Stimulated activated CD8-positive, alpha-beta memory T cell treated with anti-CD3 and anti-CD28 coated beads, Interleukin-12 subunit alpha, Interleukin-12 subunit beta, amount 100 ng/mL, for 4 hours (primary cell): ENCODE measurements around the gene ARL4D.
"Not testable (repeated sequence)": the region's sequence is repeated elsewhere in the genome, so short reads cannot be mapped to it uniquely, and the experiment has no call there.

Experiments
- DNase-seq: peaks from one replicate; pipeline ENCODE4 v3.0.0-alpha.2; 2020; ENCODE audit warnings: low read depth

The ARL4D gene

DNA sequence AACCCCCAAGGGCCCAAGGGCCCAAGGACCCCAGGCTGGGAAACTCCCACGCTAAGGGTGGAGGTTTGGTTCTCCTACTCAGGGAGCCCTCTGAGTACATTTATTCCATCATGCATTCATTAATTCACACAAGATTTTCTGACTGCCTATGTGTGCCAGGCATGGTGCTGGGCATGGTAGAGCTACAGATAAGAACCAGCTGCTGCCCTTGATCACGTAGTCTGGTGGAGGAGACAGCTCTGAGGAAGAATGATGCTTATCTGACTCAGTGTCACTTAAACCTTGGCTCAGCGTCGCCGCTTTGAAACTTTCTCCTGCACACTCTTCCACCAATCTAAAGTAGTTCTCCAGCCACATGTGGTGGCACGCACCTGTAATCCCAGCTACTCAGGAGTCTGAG, 3.6 kb upstream of the ARL4D start:
- no peak for DNase-seq

DNA sequence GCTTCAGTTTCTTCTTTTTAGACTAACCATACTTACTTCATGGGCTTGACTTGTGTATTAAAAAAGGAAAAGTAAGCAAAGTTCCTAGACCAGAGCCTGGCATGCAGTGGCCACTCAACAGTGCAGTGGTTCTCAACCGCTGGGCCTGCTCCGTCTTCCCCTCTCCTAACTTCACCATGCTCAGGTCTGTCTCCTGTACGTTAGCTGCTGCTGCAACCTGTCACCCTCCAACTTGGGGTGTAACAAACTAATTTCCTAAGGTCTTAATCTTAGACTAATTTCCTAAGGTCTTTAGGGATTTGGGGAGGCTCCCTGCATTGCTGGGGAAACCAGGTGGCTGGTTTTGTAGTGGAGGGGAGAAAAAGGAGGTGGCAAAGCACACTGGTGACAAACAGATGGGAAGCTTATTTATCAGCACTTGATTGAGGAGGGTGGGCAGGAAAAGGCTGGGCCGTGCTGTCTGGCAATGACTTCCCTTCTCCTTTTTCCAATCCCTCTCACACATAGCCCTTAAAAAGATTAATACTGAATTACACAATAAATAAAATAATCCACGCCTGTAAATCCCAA, 2.2 kb upstream of the ARL4D start:
- DNase-seq = no peak

DNA sequence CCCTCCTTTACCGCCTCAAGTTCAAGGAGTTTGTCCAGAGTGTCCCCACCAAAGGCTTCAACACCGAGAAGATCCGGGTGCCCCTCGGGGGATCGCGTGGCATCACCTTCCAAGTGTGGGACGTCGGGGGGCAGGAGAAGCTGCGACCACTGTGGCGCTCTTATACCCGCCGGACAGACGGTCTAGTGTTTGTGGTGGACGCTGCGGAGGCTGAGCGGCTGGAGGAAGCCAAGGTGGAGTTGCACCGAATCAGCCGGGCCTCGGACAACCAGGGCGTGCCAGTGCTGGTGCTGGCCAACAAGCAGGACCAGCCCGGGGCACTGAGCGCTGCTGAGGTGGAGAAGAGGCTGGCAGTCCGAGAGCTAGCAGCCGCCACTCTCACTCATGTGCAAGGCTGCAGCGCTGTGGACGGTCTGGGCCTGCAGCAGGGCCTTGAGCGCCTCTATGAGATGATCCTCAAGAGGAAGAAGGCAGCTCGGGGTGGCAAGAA, 1.1 kb downstream of the ARL4D start:
- DNase-seq = no peak

DNA sequence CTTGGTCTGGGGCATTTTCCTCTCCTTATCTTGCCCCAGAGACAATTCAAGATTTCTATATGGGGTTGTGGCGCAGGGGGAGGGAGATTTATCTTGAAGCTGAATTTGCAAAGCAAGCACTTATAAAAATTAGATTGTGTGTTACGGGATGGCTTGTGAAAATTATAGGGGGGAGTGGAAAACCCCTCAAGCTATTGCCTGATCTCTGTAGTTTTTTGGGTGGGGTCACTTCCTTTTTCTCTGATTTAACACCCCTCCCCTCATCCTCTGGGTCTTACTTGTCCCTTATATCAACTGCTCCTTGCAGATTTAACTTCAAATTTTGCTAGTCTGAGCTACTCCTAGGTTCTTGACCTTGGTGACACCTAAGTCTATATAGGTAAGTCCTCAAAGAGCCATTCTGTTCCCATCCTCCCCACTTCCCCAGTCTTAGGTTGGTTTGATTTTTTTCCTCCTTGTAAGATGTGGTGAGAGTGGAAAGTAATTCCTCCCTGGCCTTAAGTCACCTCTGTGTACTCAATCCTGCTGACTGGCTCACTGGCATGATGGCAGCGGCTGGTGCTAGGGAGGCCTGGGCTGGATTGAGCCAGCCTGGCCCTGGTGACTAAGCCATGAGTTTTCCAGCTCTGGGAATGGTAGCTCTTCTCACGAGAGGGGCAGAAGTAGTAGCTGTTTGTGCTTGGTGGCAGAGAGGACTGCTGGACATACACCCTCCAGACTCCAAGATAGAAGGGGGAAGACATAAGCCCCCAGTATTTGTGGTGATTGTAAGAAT, 2.3 kb downstream of the ARL4D start:
- DNase-seq = no peak

DNA sequence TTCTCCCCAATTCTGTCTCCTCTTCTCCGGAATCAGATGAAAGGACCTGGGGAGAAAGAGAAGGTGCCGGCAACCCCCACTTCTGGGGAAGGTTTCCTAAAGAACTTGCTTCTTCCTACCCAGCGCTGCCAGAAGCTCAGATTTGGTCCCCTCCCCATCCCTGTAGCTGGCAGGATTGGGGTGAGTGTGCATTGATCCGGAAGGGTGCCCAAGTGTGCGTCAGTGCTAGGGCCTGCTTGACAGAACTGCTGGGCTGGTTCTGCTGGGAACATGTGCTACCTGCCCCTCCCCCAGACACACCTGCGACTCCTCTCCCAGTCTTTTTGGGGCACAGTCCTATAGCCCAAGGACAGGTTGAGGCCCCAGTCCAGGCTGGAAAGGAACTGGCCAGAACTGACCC, 3.3 kb downstream of the ARL4D start:
- DNase-seq = no peak

DNA sequence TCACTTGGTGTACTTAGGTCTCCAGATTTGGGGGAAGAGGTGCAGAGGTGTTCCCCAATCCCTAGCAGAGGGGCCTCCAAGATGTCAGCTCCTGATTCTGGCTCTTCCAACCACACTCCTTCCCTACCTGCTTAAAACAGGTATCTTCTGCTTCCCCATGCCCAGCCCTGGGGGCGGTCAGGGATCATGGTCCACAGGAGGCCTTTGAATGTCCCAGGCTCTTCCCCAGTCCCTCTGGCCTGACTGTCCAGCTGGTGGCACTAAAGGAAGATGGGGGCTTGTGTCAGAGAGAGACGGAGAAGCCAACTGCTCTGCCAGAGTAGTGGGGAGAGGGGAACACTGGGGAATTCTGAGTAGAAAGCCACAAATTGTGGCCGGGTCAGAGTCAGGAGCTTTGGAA, 3.8 kb downstream of the ARL4D start:
- DNase-seq = no peak

DNA sequence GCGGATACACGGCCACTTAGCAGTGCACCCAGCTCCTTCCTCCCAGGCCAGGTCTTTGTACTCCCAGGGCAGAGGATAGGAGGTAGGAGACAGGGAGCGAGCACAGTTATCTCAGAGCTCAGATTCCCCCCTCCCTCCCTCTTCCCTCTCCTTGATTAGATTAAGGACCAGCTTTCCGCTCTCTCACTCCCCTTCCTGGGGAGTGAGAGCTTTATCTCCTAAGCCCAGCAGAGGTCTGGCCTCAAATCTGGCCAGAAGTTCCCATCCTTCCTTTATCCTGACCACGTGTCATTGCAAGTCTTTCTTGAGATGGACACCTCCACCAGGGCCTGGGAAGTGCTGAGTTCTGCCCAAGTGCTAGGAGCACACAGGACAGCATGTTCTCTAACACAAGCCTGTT, 5.1 kb downstream of the ARL4D start:
- no peak for DNase-seq

DNA sequence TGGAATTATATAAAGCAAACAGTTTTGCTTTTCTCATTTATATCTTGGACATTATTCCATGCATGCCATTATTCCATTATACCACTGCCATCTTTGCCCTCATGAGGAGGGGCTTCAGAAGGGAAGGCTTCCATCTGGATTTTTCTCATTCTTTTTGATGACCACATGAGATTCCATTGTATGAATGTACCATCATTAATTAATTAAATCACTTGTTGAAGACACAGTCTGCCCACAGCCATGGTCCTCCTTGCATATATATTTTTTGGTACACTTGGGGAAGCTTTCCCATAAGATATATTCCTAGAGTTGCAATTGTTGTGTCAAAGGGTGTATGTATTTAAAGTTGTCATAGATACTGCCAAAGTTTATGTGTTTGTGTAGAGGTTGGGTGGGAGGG, 7.1 kb downstream of the ARL4D start:
- no peak for DNase-seq

DNA sequence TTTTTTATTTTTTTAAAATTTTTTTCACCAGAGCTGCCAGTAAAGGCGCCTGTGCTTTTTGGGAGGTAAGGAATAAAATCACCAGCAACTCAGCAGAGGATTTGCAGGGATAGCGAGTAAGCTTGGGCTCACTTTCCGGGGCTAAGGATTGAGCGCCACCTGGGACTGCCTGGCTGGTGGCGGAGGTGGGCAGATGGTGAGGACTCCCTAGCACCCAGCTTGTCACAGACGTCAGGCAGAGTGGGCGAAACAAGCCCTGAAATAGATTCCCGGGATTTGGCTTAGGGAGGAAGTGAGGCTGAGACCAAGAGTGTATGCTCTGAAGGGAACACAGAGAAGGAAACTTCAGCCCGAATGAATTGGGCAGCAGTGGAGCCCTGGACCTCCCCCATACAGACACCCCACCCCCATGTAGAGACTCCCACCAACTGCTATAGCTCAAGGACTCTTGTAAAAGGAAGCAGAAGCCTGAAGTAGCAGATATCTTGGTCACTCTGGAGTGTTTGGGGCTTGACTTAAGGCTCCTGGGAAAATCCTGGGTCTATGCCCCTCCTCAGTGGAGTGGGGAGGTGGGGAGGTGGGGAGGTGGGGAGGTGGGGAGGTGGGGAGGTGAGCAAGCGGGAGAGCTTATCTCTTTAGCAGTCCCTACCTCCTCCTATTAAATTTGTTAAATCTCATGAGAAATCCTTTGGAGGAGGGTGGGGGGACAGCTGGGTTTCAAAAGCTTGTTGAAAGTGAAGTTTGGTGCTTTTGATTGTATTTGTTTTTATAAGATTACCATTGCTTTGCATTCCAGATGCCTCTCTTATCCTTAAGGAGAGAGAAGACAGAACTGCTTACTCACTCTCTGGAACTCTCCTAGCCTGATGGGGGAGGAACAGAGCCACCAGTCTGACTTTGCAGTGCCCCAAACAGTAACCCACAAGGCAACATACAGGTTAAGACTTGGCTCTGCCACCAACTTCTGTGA, 8.2 kb downstream of the ARL4D start:
- DNase-seq = no peak

DNA sequence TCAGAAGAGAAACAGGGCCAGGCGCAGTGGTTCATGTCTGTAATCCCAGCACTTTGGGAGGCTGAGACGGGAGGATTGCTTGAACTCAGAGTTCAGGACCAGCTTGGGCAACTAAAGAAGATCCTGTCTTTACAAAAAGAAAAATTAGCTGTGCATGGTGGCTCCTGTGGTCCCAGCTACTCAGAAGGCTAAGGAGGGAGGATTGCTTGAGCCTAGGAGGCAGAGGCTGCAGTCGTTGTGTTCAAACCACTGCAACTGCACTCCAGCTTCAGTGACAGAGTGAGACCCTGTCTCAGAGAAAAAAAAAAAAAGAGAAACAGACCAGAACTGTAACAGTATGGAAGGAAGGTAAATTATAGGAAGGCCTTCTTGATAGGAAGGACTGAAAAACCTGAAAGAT, 10.3 kb downstream of the ARL4D start:
- no peak for DNase-seq

DNA sequence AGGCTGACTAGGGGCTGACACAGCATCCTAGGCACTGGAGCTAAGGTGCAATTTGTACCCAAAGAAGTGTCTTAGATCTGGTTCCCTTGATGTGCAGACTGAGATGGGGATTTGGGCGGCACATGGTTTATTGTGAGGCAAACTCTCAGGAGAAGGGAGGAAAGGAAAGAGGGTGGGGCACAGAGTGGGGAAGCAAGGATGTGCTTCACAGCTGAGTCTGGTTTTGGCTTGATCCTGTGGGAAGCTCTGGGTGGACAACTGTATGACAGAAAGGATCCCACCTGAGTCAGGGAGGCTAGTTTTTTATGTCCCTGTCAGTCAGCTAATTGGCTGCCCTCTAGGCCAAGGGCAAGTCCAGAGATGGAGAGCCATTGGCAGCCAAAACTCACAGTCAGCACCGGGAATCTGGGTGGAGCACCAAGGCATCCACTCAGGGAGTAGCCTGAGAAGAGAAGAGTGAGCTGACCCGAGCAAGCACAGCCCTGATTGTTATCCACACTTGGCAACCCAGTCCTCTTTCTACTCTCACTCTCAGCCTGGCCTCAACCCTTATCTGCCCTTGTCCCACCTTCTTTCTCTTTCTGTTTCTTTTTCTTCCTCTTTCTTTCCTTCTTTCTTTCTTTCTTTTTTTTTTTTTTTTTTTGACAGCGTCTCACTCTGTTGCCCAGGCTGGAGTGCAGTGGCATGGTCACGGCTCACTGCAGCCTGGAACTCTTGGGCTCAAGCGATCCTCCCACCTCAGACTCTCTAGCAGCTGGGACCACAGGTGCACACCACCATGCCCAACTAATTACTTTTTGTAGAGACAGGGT, 12.0 kb downstream of the ARL4D start:
- no peak for DNase-seq

DNA sequence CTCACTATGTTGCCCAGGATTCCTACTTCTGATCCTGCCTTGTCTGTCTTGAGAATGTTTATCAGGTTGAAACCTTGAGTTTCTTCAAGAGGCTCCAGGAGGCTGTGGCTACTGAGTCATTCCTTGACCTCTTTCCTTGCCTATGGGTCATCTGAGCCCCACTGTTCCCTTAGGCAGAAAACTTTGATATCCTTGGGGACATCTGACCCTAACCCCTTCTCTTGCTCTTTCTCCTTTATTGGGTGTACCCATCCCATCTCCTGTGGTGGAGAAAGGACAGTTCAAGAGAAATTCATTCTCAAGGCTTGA, 12.5 kb downstream of the ARL4D start:
- DNase-seq = no peak

DNA sequence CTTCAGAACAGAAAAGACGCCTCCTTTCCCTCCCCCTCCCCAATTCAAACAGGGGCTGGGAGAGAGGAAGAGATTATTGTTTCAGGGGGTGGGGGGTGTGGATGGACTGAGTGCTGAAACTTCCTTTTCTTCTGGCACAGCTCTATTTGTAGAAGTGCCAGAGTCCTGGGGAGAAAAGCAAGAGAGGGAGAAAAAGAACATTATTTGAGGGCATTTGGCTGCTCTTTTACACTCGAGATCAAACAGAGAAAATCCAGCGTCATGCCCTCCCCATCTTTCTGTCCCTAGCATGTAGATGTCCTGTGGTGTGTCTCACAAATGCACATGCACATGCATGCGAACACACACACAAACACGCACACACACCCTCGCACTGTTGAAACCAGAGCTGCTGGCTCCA, 13.0 kb downstream of the ARL4D start:
- no peak for DNase-seq

DNA sequence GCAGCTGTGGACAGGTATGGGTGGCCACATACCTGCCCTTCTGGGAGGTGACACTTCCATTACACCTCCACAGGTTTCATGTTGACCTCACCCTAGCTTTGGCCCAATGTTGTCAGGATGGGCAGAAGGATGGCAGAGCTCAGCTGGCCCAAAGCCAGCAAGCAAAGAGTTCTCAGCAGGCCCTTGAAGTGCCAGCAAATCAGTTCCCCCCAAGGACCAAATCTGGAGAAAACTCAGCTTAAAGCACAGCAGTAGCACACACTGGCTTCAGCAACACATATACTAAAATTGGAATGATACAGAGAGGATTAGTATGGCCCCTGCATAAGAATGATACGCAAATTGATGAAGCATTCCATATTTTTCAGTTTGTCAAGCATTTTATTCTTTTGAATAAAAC, 13.4 kb downstream of the ARL4D start:
- no peak for DNase-seq

DNA sequence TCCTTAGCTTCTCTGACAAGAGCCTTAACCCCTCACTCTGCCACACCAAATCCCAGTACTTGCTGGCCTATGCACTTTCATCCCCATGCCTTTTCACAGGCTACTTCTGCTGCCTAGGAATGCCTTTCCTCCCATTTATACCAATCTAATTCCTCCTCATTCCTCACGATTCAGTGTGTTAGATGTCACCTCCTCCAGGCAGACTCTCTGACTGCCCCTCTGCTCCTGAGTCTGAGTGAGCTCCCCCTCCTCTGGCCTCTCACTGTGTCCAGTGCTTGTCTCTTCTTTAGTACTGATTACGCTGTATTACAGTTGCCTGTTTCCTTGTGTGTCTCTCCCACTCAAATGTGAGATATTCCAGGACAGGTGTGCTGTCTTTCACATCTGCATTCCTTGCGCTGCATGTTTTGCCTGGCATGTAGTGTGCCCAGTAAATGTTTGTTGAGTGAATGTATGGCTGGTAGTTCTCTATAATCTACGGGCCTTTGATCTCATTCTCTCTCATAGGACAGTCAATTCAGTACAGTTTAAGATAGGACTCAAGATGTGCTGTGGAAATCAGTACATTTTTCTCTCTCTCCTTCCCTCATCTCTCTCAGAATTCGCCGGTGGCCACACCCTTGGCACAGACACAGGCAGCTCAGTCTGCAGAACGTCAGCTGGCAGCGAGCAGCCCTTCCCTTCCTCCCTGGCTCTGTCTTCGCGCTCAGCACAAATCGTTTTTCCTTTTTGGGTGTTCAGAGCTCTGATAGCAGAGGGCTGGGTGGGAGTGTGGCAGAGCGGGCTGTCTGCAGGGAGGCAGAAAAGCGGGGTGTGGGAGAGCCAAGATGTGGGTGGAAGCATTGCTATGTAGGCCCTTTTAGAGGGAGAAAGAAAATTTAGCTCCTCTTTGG, 18.5 kb downstream of the ARL4D start:
- DNase-seq = no peak

DNA sequence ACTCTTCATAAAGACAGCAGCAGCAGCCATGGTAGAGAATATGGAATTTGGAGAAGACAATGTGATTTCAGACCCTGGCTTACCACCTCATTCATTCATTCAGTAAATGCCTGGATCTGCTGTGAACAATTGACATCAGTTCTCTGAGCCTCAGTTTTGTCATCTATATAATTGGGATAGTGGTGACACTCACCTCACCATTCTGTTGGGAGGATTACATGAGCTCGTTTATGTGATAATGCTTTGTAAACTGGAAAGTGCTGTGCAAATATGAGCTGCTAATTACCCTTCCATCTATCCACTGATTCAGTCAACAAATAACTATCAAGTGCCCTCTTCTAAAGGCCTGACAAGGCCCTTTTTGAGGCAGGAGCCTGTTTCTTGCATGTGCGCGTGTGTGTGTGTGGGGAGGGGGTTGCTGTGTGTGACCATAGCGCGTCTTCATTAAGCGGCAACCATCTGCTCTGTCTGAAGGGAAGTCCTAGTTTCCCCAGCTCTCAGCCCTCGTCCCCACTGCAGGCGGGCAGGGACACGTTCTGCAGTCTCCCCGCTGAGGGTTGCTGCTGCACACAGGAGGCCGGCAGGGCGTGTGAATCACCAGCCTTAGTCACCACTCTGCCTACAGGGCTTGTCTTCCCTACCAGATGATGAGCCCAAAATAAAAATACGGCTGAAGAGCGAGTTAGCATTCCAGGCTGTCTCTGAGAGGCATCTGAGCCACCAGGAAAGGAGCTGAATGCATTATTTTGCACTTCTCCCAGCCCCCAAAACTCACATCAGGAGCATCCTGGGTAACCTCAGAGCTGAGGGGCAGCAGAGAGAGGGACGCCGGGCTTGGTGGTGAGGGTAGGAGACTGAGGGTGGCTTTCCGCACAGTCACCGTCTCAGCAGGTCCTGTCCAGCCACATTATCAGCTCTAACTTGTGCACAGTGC, 19.9 kb downstream of the ARL4D start:
- DNase-seq = no peak

DNA sequence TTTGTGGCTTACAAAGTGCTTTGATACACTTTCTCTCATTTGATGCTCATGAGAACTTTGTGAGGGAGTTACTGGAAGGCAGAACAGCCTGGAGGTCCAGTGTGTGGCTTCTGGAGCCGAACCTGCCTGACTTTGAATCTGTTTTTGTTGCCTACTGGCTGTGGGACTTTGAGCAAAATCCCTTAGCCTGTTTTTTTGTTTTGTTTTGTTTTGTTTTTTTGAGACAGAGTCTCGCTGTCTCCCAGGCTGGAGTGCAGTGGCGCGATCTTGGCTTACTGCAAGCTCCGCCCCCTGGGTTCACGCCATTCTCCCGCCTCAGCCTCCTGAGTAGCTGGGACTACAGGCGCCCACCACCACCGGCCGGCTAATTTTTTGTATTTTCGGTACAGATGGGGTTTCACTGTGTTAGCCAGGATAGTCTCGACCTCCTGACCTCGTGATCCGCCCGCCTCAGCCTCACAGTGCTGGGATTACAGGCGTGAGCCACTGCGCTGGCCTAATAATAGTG, 20.6 kb downstream of the ARL4D start:
- DNase-seq = not testable (repeated sequence)

DNA sequence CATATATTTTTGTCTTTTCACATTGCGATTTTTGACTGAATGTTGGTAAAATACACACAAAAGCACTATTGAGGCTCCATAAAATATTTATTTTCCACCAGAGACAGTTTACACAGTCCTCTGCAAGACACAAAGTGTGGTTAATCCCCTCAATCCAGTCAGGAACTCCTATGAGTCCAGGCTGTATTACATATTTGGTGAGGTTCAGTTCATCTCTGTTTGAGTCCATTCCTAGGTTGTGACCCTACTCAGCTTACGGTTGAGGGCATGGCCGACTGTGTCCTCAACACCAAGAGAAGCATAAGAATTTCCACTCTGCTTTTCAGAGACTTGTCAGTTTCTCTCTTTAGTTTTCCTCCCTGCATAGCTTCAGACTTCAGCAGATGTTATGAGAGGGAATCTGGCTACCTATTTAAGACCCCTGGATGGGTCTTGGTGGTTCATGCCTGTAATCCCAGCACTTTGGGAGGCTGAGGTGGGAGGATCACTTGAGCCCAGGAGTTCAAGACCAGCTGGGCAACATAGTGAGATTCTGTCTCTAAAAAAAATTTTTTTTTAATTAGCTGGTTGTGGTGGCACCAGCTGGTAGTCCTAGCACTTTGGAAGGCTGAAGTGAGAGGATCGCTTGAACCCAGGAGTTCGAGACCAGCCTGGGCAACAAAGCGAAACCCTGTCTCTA, 25.1 kb downstream of the ARL4D start:
- no peak for DNase-seq
